ENCODE results near the gene CNTRL. TPM values are rescaled to one million over a fixed set of nuclear protein-coding genes. Genes with fewer than 3 reads are reported as not detected.

Gene CNTRL
- total RNA-seq, 1 donor from 2014 or later, result 3.4 TPM

DNA sequence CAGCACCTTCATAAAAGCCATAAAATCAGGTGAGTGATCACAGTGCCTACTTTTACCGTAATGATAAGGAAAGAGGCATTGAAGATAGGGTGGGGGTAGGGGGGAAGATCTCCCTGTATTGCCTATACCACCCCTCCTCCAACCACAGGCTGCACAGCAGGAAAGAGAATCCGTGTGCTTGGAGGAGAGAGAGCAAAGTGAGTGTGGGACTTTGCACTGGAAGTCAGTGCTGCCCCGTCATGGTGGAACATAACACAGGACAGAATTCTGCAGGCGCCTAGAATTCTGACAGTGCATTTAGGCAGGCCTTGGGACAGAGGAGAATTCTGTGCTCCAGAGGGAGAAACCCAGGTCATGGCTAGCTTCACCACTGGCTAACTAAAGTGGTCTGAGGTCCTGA lies 21.2 kb upstream of the CNTRL start:
- Histone ChIP-seq H3K27ac (replicated peaks) (no peak overlapping the region), H3K4me1 (no peaks in the 10 kb centered on the region), H3K36me3 (peaks cover 3% of the 10 kb centered on the region), H3K4me3 (no peak overlapping the region), H3K9me3 (replicated peaks) (peaks cover 14% of the 10 kb centered on the region), H3K27me3 (ENCODE audit: low read depth) (no peaks in the 10 kb centered on the region)
- intact Hi-C loops (cut with micrococcal nuclease), result no loop called here
- DNase-seq, result no peak
- TF ChIP-seq, protein P1, sequence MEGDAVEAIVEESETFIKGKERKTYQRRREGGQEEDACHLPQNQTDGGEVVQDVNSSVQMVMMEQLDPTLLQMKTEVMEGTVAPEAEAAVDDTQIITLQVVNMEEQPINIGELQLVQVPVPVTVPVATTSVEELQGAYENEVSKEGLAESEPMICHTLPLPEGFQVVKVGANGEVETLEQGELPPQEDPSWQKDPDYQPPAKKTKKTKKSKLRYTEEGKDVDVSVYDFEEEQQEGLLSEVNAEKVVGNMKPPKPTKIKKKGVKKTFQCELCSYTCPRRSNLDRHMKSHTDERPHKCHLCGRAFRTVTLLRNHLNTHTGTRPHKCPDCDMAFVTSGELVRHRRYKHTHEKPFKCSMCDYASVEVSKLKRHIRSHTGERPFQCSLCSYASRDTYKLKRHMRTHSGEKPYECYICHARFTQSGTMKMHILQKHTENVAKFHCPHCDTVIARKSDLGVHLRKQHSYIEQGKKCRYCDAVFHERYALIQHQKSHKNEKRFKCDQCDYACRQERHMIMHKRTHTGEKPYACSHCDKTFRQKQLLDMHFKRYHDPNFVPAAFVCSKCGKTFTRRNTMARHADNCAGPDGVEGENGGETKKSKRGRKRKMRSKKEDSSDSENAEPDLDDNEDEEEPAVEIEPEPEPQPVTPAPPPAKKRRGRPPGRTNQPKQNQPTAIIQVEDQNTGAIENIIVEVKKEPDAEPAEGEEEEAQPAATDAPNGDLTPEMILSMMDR (IDR thresholded peaks at IDR 0.05; ENCODE audit: borderline replicate concordance), result no peak

DNA sequence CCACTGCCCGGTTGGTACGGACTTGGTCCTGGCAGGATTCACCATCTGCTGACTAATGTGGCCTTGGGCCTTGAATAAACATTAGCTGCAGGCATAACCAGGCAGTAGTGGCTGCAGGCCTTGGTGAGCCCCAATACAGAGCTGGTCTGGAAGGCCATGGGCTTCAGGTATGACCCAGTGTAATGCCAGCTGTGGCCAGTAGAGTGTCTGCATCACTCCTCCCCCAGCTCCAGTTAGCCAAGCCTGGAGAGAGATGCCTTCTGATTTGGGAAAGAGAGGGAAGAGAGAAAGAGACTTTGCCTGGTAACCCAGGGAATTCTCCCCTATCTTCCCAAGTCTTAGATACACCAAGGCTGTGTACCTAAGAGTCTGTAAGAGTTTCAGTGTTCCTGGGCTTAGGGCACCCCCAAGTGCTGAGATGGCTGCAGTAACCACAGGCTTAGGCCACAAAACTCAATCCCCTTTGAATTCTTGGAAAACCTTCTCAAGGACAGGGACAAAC lies 19.1 kb upstream of the CNTRL start:
- peaks cover 14% of the 10 kb centered on the region for H3K9me3 ChIP-seq (replicated peaks)
- no peak for DNase-seq
- intact Hi-C loops (cut with micrococcal nuclease), result no loop called here
- H3K4me1 ChIP-seq, result no peaks in the 10 kb centered on the region
- no peak overlapping the region for H3K27ac ChIP-seq (replicated peaks)
- H3K36me3 ChIP-seq, result peaks cover 3% of the 10 kb centered on the region
- H3K4me3 ChIP-seq, result no peak overlapping the region
- TF ChIP-seq, protein P1 (IDR thresholded peaks at IDR 0.05; ENCODE audit: borderline replicate concordance), result no peak
- no peaks in the 10 kb centered on the region for H3K27me3 ChIP-seq (ENCODE audit: low read depth)

DNA sequence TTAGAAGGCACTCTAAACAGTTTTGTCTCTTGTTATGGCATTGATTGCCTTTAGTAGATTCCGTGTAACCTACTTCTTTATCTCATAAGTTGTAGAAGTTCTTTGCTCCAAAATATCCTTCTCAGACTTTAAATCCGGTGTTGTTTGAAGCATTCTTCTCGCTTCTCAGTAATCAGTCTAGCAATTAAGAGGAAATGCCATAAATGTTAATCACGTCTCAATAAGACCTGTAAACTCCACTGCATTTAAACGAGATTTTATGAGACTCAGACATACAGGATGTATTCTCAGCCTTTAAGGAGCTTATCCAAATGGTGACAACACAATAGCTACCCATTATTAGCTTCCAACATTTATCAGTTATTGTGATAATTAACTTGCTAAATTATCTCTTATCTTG lies 16.9 kb upstream of the CNTRL start:
- Histone ChIP-seq H3K4me3 (no peak overlapping the region), H3K4me1 (no peaks in the 10 kb centered on the region), H3K27me3 (ENCODE audit: low read depth) (no peaks in the 10 kb centered on the region), H3K27ac (replicated peaks) (no peak overlapping the region), H3K36me3 (peaks cover 3% of the 10 kb centered on the region), H3K9me3 (replicated peaks) (peaks cover 14% of the 10 kb centered on the region)
- TF ChIP-seq, protein P1 (IDR thresholded peaks at IDR 0.05; ENCODE audit: borderline replicate concordance), result no peak
- intact Hi-C loops (cut with micrococcal nuclease), result no loop called here
- DNase-seq, result no peak

DNA sequence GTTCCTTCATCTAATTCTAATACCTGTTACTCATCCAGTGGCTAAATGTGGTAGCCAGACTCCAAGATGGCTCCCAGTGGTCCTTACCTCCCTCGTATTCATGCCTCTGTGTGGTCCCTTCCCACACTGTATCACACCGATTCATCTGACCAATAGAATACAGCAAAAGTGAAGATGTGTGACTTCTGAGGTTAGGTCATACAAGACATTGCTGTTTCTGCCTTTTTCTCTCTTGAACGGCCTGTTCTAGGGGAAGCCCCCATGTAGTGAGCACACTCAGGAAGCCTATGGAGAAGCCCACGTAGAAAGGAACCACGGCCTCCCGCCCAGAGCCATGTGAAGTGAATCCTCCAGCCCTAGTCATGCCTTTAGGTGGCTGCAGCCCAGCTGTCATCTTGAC lies 15.2 kb upstream of the CNTRL start:
- no peak overlapping the region for H3K4me3 ChIP-seq
- intact Hi-C loops (cut with micrococcal nuclease), result no loop called here
- H3K4me1 ChIP-seq, result no peaks in the 10 kb centered on the region
- H3K27me3 ChIP-seq (ENCODE audit: low read depth), result no peaks in the 10 kb centered on the region
- H3K27ac ChIP-seq (replicated peaks), result no peak overlapping the region
- TF ChIP-seq, protein P1 (IDR thresholded peaks at IDR 0.05; ENCODE audit: borderline replicate concordance), result no peak
- no peak for DNase-seq
- peaks cover 14% of the 10 kb centered on the region for H3K9me3 ChIP-seq (replicated peaks)
- H3K36me3 ChIP-seq, result peaks cover 3% of the 10 kb centered on the region

DNA sequence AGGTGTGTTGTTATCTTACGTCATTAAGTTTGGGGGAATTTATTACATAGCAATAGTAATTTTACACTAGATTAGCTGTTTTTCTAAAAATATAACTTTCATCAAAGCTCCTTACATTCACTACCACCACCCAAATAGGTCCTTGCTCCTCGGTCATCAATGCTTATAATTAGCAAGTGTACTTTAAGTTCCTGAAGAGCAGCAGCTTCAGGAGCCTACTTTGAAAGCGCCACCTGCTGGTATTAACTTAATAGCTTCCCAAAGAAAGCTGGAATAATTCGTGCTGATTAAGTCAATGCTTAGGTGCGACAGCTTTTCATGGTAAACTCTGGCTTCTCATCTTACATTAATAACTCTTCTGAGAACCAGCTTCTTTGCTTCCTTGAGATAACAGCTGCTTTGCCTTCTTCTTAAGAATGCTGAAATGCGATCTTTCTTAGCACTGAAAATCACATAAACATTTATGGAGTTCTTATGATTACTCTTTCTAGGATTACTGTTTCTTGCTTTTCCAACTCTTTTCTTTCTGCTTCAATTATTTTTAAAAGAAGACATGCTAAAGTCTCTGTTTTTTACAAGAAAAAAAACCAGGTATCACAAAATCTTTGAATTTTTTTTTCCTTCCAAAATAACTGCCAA lies 14.6 kb upstream of the CNTRL start:
- no peak overlapping the region for H3K4me3 ChIP-seq
- DNase-seq, result no peak

More for the DNA sequence above, 14.6 kb upstream of the CNTRL start:
- peaks cover 14% of the 10 kb centered on the region for H3K9me3 ChIP-seq (replicated peaks)
- TF ChIP-seq, protein P1 (IDR thresholded peaks at IDR 0.05; ENCODE audit: borderline replicate concordance), result peak; percentile 83
- H3K36me3 ChIP-seq, result peaks cover 3% of the 10 kb centered on the region
- H3K27me3 ChIP-seq (ENCODE audit: low read depth), result no peaks in the 10 kb centered on the region
- intact Hi-C loops (cut with micrococcal nuclease), result loop anchor here (2.0 to 5.0 kb wide), 2 partner anchors 79 to 303 kb away; no protein-coding TSS in a partner anchor
- H3K27ac ChIP-seq (replicated peaks), result no peak overlapping the region
- no peaks in the 10 kb centered on the region for H3K4me1 ChIP-seq

Measured in left ventricle myocardium inferior (tissue), 1 donor.